CD4-positive, alpha-beta T cell (primary cell): ENCODE measurements around the gene MT1HL1. TPM values are rescaled to one million over a fixed set of nuclear protein-coding genes. Genes with fewer than 3 reads are reported as not detected.
"Not testable (repeated sequence)": the region's sequence is repeated elsewhere in the genome, so short reads cannot be mapped to it uniquely, and the experiment has no call there.

Experiments
- ATAC-seq: fragments of 200-7000 bp; cut with Tn5 transposase; one replicate; pipeline ENCODE4 v1.10.0; 2022; ENCODE audit warnings: mild to moderate bottlenecking; ENCODE audit not compliant: poor library complexity
- CTCF ChIA-PET: fragments of 350-600 bp; sonication (Branson Sonifier 250); formaldehyde crosslinking; loops from one replicate; lab custom pipeline; 2021; ENCODE audit warnings: antibody characterized with exemption, inconsistent platforms; lab: Charles Lee
- POLR2A ChIA-PET: fragments of 350-600 bp; sonication (Branson Sonifier 250); formaldehyde crosslinking; loops from one replicate; lab custom pipeline; 2021; ENCODE audit warnings: antibody characterized with exemption, inconsistent platforms; lab: Charles Lee
- DNase-seq, 14 experiments: peaks; one replicate each; pipeline ENCODE4 v3.0.0-alpha.2; 2013 to 2020; ENCODE audit warnings: mixed read lengths in 2 of 14
- H3K27ac ChIP-seq, 2 donors: one replicate each; pipeline versions ENCODE4 v1.5.1 to v1.7.0; 2013; ENCODE audit warnings: low read length in 2 of 2, low read depth in 1 of 2, mild to moderate bottlenecking in 1 of 2
- H3K27me3 ChIP-seq, 2 experiments: 1 replicate in 1 of 2; 2 replicates in 1 of 2; pipeline versions ENCODE4 v1.6.1 to v1.7.0; 2013; ENCODE audit warnings: low read length in 2 of 2, control low read depth in 1 of 2, mild to moderate bottlenecking in 1 of 2, moderate library complexity in 1 of 2; ENCODE audit not compliant: insufficient read depth in 2 of 2, control insufficient read depth in 1 of 2
- H3K36me3 ChIP-seq: one replicate; pipeline ENCODE4 v1.6.1; 2013; ENCODE audit warnings: low read length, control low read depth; ENCODE audit not compliant: insufficient read depth
- H3K4me1 ChIP-seq: one replicate; pipeline ENCODE4 v1.6.1; 2013; ENCODE audit warnings: low read length, control low read depth; ENCODE audit not compliant: insufficient read depth
- H3K4me3 ChIP-seq: one replicate; pipeline ENCODE4 v1.5.1; 2013; ENCODE audit warnings: mild to moderate bottlenecking, low read length, moderate library complexity
- H3K9me3 ChIP-seq, 2 experiments: 1 replicate in 1 of 2; 2 replicates in 1 of 2; pipeline versions ENCODE4 v1.6.1 to v1.7.0; 2013; ENCODE audit warnings: low read length in 2 of 2, mild to moderate bottlenecking in 2 of 2, control low read depth in 1 of 2, moderate library complexity in 1 of 2; ENCODE audit not compliant: control insufficient read depth in 1 of 2, insufficient read depth in 1 of 2
- H3K27ac Mint-ChIP-seq: one replicate; pipeline ENCODE4 v1.8.0; 2020; ENCODE audit warnings: mixed read lengths
- H3K27me3 Mint-ChIP-seq: one replicate; pipeline ENCODE4 v1.8.0; 2021; ENCODE audit warnings: mixed read lengths
- H3K36me3 Mint-ChIP-seq: one replicate; pipeline ENCODE4 v1.8.0; 2021; ENCODE audit warnings: low read depth, mixed read lengths
- H3K4me1 Mint-ChIP-seq: one replicate; pipeline ENCODE4 v1.8.0; 2021; ENCODE audit warnings: low read depth, mixed read lengths
- H3K4me3 Mint-ChIP-seq: one replicate; pipeline ENCODE4 v1.8.0; 2020; ENCODE audit warnings: mild to moderate bottlenecking, mixed read lengths
- H3K9me3 Mint-ChIP-seq: one replicate; pipeline ENCODE4 v1.8.0; 2020; ENCODE audit warnings: mixed read lengths
- intact Hi-C, 2 experiments: fragments of 100-400 bp; cut with DNase I in 1 of 2; cut with micrococcal nuclease in 1 of 2; formaldehyde crosslinking; loops; one replicate each; pipeline versions ENCODE4 v1.15.1 to v1.9.0; 2023 to 2025; cut with DNase I, micrococcal nuclease
- total RNA-seq, 174 experiments: library from RNA in 2 of 174; stranded (reverse) in 2 of 174; gene quantifications; one replicate each; pipeline ENCODE4 v1.2.3 and lab custom pipeline; 2021 to 2026
- TF ChIP-seq, protein P1 (sequence below): fragments of 200-600 bp; IDR thresholded peaks from one replicate; pipeline ENCODE4 v1.8.0; 2022; ENCODE audit warnings: antibody characterized with exemption, mild to moderate bottlenecking

MT1HL1 gene
- total RNA-seq, 2 experiments from 2014 or later: not detected

DNA sequence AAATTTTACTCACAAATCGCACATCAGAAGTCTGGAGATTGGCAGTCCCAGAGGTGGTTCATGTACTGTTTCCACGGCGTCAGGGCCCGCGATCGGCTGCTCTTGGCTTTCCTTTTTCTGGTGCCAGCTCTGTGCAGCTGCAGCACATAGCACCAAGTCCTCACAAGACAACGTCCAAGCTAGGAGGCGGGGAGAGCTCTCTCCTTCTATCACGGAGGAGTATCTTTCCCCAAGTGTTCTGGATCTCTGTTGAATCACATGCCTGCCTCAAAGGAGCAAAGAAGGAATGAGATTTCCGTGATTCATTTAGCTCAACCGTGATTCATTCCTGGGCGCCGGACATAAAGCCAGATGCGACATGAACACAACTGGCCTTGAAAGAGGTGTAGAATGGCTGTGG, 25.5 kb downstream of the MT1HL1 start:
- ChIA-PET CTCF (no interaction called here), POLR2A (no interaction called here)
- H3K27ac Mint-ChIP-seq: no peak overlapping the region
- DNase-seq (no peak), ATAC-seq (no peak)
- Histone ChIP-seq H3K9me3 (peaks cover 0 to 3% of the 10 kb centered on the region in 2 experiments), H3K27ac (no peak overlapping the region), H3K4me3 (no peak overlapping the region), H3K36me3 (no peaks in the 10 kb centered on the region), H3K27me3 (no peaks in the 10 kb centered on the region), H3K4me1 (no peaks in the 10 kb centered on the region)
- H3K36me3 Mint-ChIP-seq: no peaks in the 10 kb centered on the region
- TF ChIP-seq, protein P1, sequence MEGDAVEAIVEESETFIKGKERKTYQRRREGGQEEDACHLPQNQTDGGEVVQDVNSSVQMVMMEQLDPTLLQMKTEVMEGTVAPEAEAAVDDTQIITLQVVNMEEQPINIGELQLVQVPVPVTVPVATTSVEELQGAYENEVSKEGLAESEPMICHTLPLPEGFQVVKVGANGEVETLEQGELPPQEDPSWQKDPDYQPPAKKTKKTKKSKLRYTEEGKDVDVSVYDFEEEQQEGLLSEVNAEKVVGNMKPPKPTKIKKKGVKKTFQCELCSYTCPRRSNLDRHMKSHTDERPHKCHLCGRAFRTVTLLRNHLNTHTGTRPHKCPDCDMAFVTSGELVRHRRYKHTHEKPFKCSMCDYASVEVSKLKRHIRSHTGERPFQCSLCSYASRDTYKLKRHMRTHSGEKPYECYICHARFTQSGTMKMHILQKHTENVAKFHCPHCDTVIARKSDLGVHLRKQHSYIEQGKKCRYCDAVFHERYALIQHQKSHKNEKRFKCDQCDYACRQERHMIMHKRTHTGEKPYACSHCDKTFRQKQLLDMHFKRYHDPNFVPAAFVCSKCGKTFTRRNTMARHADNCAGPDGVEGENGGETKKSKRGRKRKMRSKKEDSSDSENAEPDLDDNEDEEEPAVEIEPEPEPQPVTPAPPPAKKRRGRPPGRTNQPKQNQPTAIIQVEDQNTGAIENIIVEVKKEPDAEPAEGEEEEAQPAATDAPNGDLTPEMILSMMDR: no peak
- H3K4me3 Mint-ChIP-seq: no peak overlapping the region
- intact Hi-C loops: no loop called here
- peaks cover 4% of the 10 kb centered on the region for H3K9me3 Mint-ChIP-seq
- no peaks in the 10 kb centered on the region for H3K4me1 Mint-ChIP-seq
- H3K27me3 Mint-ChIP-seq: peaks cover 4% of the 10 kb centered on the region

DNA sequence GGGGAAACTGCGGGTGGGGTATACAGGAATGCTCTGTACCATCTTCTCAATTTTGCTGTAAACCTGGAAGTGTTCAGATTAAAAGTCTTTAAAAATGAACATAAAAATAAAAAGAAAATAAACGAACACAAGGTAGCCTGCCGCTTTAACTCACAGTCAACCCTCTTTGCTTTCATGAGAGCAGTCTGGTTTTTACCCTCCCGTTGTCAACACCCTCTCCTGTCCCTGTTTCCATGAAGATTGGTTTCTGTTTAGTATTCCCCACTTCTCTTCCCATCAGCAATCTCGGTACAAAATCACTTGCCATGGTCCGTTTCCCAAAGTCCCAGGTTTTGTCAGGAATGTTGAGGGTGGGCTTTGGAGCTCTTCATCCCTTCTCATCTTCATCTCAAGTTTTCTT, 28.8 kb downstream of the MT1HL1 start:
- peaks cover 11% of the 10 kb centered on the region for H3K27me3 Mint-ChIP-seq
- ChIA-PET CTCF (no interaction called here), POLR2A (no interaction called here)
- Histone ChIP-seq H3K36me3 (no peaks in the 10 kb centered on the region), H3K27me3 (peaks cover 0 to 3% of the 10 kb centered on the region in 2 experiments), H3K4me1 (no peaks in the 10 kb centered on the region), H3K4me3 (no peak overlapping the region), H3K27ac (no peak overlapping the region), H3K9me3 (peaks cover 0 to 3% of the 10 kb centered on the region in 2 experiments)
- ATAC-seq (no peak), DNase-seq (no peak)
- H3K36me3 Mint-ChIP-seq: no peaks in the 10 kb centered on the region
- peaks cover 4% of the 10 kb centered on the region for H3K9me3 Mint-ChIP-seq
- H3K4me1 Mint-ChIP-seq: no peaks in the 10 kb centered on the region
- H3K27ac Mint-ChIP-seq: no peak overlapping the region
- no peak overlapping the region for H3K4me3 Mint-ChIP-seq
- TF ChIP-seq, protein P1: no peak
- intact Hi-C loops: no loop called here

DNA sequence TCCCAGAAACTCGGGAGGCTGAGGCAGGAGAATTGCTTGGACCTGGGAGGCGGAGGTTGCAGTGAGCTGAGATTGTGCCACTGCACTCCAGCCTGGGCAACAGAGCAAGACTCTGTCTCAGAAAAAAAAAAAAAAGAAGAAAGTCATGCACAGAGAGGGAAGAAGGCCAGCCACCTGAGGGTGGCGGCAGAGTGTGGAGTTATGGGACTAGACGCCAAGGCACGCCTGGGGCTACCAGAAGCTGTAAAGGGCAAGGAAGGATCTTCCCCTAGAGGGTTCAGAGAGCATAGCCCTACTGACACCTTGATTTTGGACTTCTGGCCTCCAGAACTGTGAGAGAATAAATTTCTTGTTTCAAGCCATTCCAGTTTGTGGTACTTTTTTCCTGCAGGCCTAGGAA, 30.2 kb downstream of the MT1HL1 start:
- H3K9me3 ChIP-seq, H3K4me3 ChIP-seq, H3K4me3 Mint-ChIP-seq, H3K4me1 Mint-ChIP-seq, H3K27ac Mint-ChIP-seq, H3K36me3 ChIP-seq, ATAC-seq, H3K9me3 Mint-ChIP-seq, H3K27me3 ChIP-seq, H3K27ac ChIP-seq, H3K36me3 Mint-ChIP-seq, POLR2A ChIA-PET, DNase-seq, H3K4me1 ChIP-seq, intact Hi-C loops: not testable (repeated sequence)
- H3K27me3 Mint-ChIP-seq: peaks cover 11% of the 10 kb centered on the region
- CTCF ChIA-PET: interaction anchor here (0.7 kb wide), 1 partner anchor 190 kb away, joined by 3 read pairs; no protein-coding TSS in a partner anchor

DNA sequence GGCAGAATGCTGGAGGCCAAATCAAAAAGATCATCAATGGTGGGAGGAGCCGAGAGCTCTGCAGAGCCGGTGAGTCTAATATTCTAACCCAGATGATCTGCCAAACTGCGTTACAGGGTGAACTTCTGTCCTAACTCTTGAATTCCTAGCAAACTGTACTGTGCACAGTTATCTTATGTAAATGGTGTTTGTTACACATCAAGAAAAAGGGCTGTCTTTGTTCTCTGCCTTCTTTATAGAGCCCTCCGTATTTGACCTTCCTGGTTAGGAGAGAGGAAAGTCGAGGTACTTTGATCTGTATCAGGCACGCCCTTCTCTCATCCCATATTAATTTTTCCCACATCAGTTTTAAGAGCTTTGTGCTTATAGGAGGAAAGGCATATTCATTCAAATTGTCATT, 37.6 kb downstream of the MT1HL1 start:
- ATAC-seq (no peak), DNase-seq (no peak)
- Mint-ChIP-seq H3K27me3 (peaks cover 22% of the 10 kb centered on the region), H3K27ac (no peak overlapping the region), H3K9me3 (no peaks in the 10 kb centered on the region), H3K4me3 (no peak overlapping the region), H3K4me1 (no peaks in the 10 kb centered on the region), H3K36me3 (no peaks in the 10 kb centered on the region)
- H3K36me3 ChIP-seq: no peaks in the 10 kb centered on the region
- TF ChIP-seq, protein P1: no peak
- no peak overlapping the region for H3K4me3 ChIP-seq
- CTCF ChIA-PET: no interaction called here
- POLR2A ChIA-PET: no interaction called here
- H3K27me3 ChIP-seq: peaks cover 0 to 5% of the 10 kb centered on the region in 2 experiments
- peaks cover 0 to 4% of the 10 kb centered on the region in 2 experiments for H3K9me3 ChIP-seq
- H3K4me1 ChIP-seq: no peaks in the 10 kb centered on the region
- intact Hi-C loops: no loop called here
- no peak overlapping the region for H3K27ac ChIP-seq
